GM12878 (cell line): Measurements from ENCODE around the gene ZNF329. TPM values are rescaled to one million over a fixed set of nuclear protein-coding genes. Genes with fewer than 3 reads are reported as not detected.

Experiments
- ATAC-seq: fragments of 200-7000 bp; cut with Tn5 transposase; 3 replicates; pipeline ENCODE4 v1.9.1; 2020; ENCODE audit warnings: mild to moderate bottlenecking, moderate library complexity
- BruUV-seq: library from RNA; stranded (reverse); fragments of 400-500 nt; replicated peaks from 2 replicates; lab custom pipeline; 2021; lab: Mats Ljungman, UMichigan
- CTCF ChIA-PET: fragments of 300-600 bp; sonication (Branson Sonifier 250); formaldehyde crosslinking; extraction: SDS; loops from one replicate; lab custom pipeline; 2021; ENCODE audit warnings: inconsistent platforms; lab: Yijun Ruan, JAX
- POLR2A ChIA-PET: fragments of 350-600 bp; formaldehyde crosslinking; extraction: SDS; loops from one replicate; lab custom pipeline; 2021; ENCODE audit warnings: inconsistent platforms; lab: Charles Lee
- RAD21 ChIA-PET: fragments of 300-600 bp; sonication (Branson Sonifier 250); formaldehyde crosslinking; loops from one replicate; lab custom pipeline; 2023; ENCODE audit warnings: antibody characterized with exemption; ENCODE audit not compliant: unreplicated experiment; lab: Charles Lee
- SMC1A ChIA-PET: fragments of 300-600 bp; sonication (Branson Sonifier 250); formaldehyde crosslinking; loops from one replicate; lab custom pipeline; 2023; ENCODE audit not compliant: unreplicated experiment, uncharacterized antibody; lab: Charles Lee
- DNase-seq: peaks from one replicate; pipeline ENCODE4 v3.0.0-alpha.2; 2011; ENCODE audit warnings: low read depth, low spot score
- FAIRE-seq: peaks from 3 replicates; lab custom pipeline; 2011; peaks lifted over from hg19 to GRCh38; lab: Jason Lieb, UNC
- H2AFZ ChIP-seq: 2 replicates; pipeline ENCODE4 v1.6.0; 2011; ENCODE audit warnings: low read depth, low read length, control low read depth; ENCODE audit not compliant: control insufficient read depth
- H3K27ac ChIP-seq: 2 replicates; pipeline ENCODE4 v1.5.1; 2011; ENCODE audit warnings: control low read depth; ENCODE audit not compliant: control insufficient read depth, insufficient read depth
- H3K27me3 ChIP-seq, 2 experiments: replicated peaks in 1 of 2; 2 replicates each; pipeline versions ENCODE4 v1.6.0 to v1.6.1; 2011; ENCODE audit warnings: low read length in 1 of 2; ENCODE audit not compliant: control insufficient read depth in 2 of 2, insufficient read depth in 2 of 2
- H3K36me3 ChIP-seq, 2 experiments: 2 replicates each; pipeline ENCODE4 v1.5.1; 2011; ENCODE audit warnings: low read length in 1 of 2; ENCODE audit not compliant: control insufficient read depth in 2 of 2, insufficient read depth in 2 of 2
- H3K4me1 ChIP-seq: 2 replicates; pipeline ENCODE4 v1.6.1; 2011; ENCODE audit warnings: mild to moderate bottlenecking, low read length, moderate library complexity, mixed read lengths; ENCODE audit not compliant: control insufficient read depth, insufficient read depth
- H3K4me2 ChIP-seq: 2 replicates; pipeline ENCODE4 v1.6.0; 2011; ENCODE audit warnings: control low read depth; ENCODE audit not compliant: control insufficient read depth, insufficient read depth
- H3K4me3 ChIP-seq: fragments of 200-600 bp; sonication (generic); 2 replicates; pipeline ENCODE4 v1.5.1; 2016
- H3K79me2 ChIP-seq: 2 replicates; pipeline ENCODE4 v1.6.0; 2011; ENCODE audit warnings: low read length; ENCODE audit not compliant: control insufficient read depth, insufficient read depth
- H3K9ac ChIP-seq: 2 replicates; pipeline ENCODE4 v1.8.0; 2011; ENCODE audit warnings: low read length, control low read depth, mixed read lengths; ENCODE audit not compliant: control insufficient read depth, insufficient read depth
- H3K9me3 ChIP-seq: replicated peaks from 3 replicates; pipeline ENCODE4 v1.5.1; 2011; ENCODE audit warnings: mild to moderate bottlenecking, low read length; ENCODE audit not compliant: control insufficient read depth, insufficient read depth
- H4K20me1 ChIP-seq: 2 replicates; pipeline ENCODE4 v1.6.0; 2011; ENCODE audit not compliant: control insufficient read depth, insufficient read depth
- E2F8 ChIP-seq: fragments of 450-650 bp; IDR thresholded peaks from 2 replicates; pipeline ENCODE4 v1.6.1; 2018; ENCODE audit warnings: mild to moderate bottlenecking, low read depth, moderate library complexity; ENCODE audit not compliant: partially characterized antibody
- PKNOX1 ChIP-seq: fragments of 450-650 bp; IDR thresholded peaks from 2 replicates; pipeline ENCODE4 v1.6.1; 2016; ENCODE audit warnings: mild to moderate bottlenecking
- SIN3A ChIP-seq: IDR thresholded peaks from 2 replicates; pipeline ENCODE4 v1.6.1; 2012; ENCODE audit warnings: low read depth, low read length, improper control_type of control experiment
- SRF ChIP-seq, 2 experiments: IDR thresholded peaks; 2 replicates each; pipeline ENCODE4 v1.6.1; 2011; ENCODE audit warnings: low read depth in 2 of 2, low read length in 2 of 2, mild to moderate bottlenecking in 1 of 2, moderate library complexity in 1 of 2
- SUPT20H ChIP-seq: IDR thresholded peaks from 2 replicates; pipeline ENCODE4 v1.6.1; 2011; ENCODE audit warnings: low read depth, mild to moderate bottlenecking, low read length, moderate library complexity, borderline replicate concordance; ENCODE audit not compliant: control insufficient read depth
- TAF1 ChIP-seq: IDR thresholded peaks from 2 replicates; pipeline ENCODE4 v1.6.1; 2011; ENCODE audit warnings: mild to moderate bottlenecking, low read depth, low read length, borderline replicate concordance
- TBL1XR1 ChIP-seq: IDR thresholded peaks from 2 replicates; pipeline ENCODE4 v1.6.1; 2012; ENCODE audit warnings: low read depth, low read length, improper control_type of control experiment
- USF2 ChIP-seq: IDR thresholded peaks from 2 replicates; pipeline ENCODE4 v1.6.1; 2011; ENCODE audit warnings: low read depth, low read length, improper control_type of control experiment, borderline replicate concordance
- ZZZ3 ChIP-seq: IDR thresholded peaks from 2 replicates; pipeline ENCODE4 v1.6.1; 2011; ENCODE audit warnings: low read depth; ENCODE audit not compliant: control insufficient read depth, insufficient read length
- WGBS: methylation state at CpG from one replicate; pipeline ENCODE4 v1.1.6; 2016; ENCODE audit warnings: low lambda C conversion rate; ENCODE audit not compliant: insufficient replicate concordance, insufficient coverage; ENCODE audit errors: missing lambda C conversion rate; 5-methylcytosine and 5-hydroxymethylcytosine counted together
- in situ Hi-C: fragments of 300-500 bp; cut with MboI; formaldehyde crosslinking; loops from 9 replicates; pipeline ENCODE4 v1.14.3; 2018; ENCODE audit warnings: mixed read lengths
- intact Hi-C: fragments of 100-400 bp; cut with micrococcal nuclease; formaldehyde crosslinking; loops from one replicate; pipeline ENCODE4 v1.14.2; 2022; ENCODE audit not compliant: unreplicated experiment
- polyA plus RNA-seq, 11 experiments: library from polyadenylated mRNA; depleted of rRNA in 4 of 11; unstranded in 6 of 11; stranded (reverse) in 5 of 11; fragments of >200 nt; fragmentation: Nextera tagmentation in 4 of 11; fragmentation: Illumina TruSeq in 1 of 11; extraction: Ambion mirVana in 4 of 11; extraction: Trizol in 1 of 11; gene quantifications; 1 replicate in 1 of 11; 2 replicates in 10 of 11; pipeline versions ENCODE4 v1.2.1 to v1.2.3, GENCODE V29; 2011 to 2016; ENCODE audit warnings: inconsistent platforms in 2 of 11, missing spikeins in 2 of 11, low read depth in 1 of 11
- total RNA-seq, 4 experiments: library from RNA; depleted of rRNA in 3 of 4; stranded (reverse); fragments of >200 nt in 3 of 4; fragmentation: Illumina TruSeq in 1 of 4; extraction: Trizol in 1 of 4; gene quantifications; 2 replicates each; pipeline versions ENCODE4 v1.2.1 to v1.2.3, GENCODE V29; 2013 to 2021

The ZNF329 gene
- total and polyA plus RNA-seq, 10 of the 15 experiments (the other 5 are each of a cell fraction or from before 2014, with no cell fraction given) = 0.11 to 4.7 (median 0.56) TPM; not detected in 1

GRCh38 chr19:58134244-58134643, 16.3 kb downstream of the ZNF329 start:
- Histone ChIP-seq H3K4me2 (no peak overlapping the region), H3K4me1 (no peaks in the 10 kb centered on the region), H3K27ac (no peak overlapping the region), H4K20me1 (no peaks in the 10 kb centered on the region), H3K79me2 (no peaks in the 10 kb centered on the region), H3K4me3 (no peak overlapping the region), H3K9me3 (peaks cover 26% of the 10 kb centered on the region; the same call in 2 of the 3 replicates), H3K27me3 (no peaks in the 10 kb centered on the region), H3K9ac (no peak overlapping the region), H2AFZ (no peak overlapping the region), H3K36me3 (peaks cover 0 to 3% of the 10 kb centered on the region in 2 experiments; a peak in 2 of 4 replicates)
- POLR2A ChIA-PET = no interaction called here
- no peak for FAIRE-seq
- no peak for TF ChIP-seq TBL1XR1
- no peak for TF ChIP-seq PKNOX1
- no peak for TF ChIP-seq ZZZ3
- no peak for TF ChIP-seq TAF1
- no peak for TF ChIP-seq SRF (IDR thresholded peaks at IDR 0.05; ENCODE audit: low read depth in 2 of 2, low read length in 2 of 2)
- no peak for TF ChIP-seq USF2
- no peak for TF ChIP-seq E2F8
- TF ChIP-seq SUPT20H = no peak
- TF ChIP-seq SIN3A = no peak
- intact Hi-C loops (no loop called here), in situ Hi-C loops (no loop called here)
- WGBS = 100% methylated on average over 1 of the region's 1 CpG
- ATAC-seq = no peak
- CTCF ChIA-PET = no interaction called here
- RAD21 ChIA-PET = no interaction called here
- BruUV-seq = no TSS peak
- DNase-seq = no peak
- SMC1A ChIA-PET = no interaction called here
